HG03432 (cell line): ENCODE measurements around the gene DLG2.

Source experiments
- ATAC-seq: cut with Tn5 transposase; IDR thresholded peaks from one replicate; pipeline ENCODE4 v1.9.1; 2021; ENCODE audit warnings: mild to moderate bottlenecking, moderate library complexity; ENCODE audit not compliant: unreplicated experiment

Gene DLG2

DNA sequence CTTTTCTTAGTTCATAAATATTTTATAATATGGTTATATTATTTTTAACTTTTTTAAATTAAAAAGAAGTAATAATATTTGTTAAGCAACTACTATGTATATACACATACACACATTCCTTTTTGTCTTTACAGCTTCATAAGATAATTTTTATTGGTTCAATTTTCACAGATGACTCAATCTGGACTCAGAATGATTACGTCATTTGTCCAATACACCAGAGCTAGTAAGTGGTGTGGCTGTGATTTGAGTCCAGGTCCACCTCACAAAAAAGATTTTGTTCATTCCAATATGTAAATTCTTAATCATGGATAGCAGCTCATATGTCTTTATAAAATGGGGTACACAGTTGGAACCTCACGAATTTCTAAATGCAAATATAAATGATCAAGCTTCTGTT, 1014.5 kb downstream of the DLG2 start:
- no peak for ATAC-seq

DNA sequence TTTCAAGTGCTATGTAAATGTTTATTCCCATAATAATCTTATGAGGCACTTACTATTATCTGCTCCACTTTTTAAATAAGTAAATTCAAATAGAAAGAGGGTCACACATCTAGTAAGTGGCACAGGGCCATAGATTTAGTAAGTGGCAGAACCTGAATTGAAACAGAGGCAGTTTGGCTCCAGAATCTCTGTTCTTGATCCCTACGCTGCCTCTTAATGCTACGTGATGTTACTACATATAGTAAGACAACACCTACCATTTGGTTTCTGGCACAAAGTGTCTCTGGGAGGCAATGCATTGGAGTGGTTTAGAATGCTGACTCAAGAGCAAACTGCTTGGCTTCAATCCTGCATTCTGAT, 1018.3 kb downstream of the DLG2 start:
- no peak for ATAC-seq

DNA sequence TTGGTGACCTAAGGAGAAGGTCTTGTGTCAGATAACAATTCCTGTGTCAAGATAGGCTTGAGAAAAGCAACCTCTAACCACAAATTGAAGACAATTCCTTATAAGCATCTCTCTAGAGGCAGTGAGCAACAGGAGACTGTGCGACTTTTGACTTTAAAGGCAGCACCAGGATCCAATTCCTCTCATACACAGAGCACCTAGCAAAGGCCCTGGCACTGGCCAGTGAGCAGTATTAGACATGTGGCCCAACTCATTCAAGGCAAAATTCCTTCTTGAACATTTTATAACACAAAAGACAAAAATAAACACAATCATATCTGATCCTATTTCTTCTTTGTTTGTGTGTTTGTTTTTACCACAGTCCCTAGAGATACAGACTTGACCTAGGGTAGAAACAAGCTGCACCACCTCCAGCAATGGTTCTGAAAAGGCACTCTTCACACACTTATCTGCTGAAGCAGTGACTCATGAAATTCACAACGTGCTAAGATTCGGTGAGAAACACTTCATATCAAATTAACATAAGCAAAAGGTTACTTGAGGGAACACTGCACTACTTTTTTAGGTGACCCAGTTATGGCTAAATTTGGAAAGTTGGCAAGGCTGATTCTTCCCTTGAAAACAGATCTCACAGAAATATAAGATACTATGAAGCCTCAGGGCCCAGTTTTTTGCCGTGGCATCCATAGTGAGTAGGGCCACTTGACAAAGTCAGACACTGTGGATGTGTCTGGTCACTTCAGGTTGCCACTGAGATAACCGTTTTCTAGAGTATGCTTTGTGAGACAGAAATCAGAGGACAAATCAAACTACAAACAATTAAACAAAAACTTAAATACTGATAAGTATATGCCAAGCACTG, 1018.9 kb downstream of the DLG2 start:
- ATAC-seq: no peak

DNA sequence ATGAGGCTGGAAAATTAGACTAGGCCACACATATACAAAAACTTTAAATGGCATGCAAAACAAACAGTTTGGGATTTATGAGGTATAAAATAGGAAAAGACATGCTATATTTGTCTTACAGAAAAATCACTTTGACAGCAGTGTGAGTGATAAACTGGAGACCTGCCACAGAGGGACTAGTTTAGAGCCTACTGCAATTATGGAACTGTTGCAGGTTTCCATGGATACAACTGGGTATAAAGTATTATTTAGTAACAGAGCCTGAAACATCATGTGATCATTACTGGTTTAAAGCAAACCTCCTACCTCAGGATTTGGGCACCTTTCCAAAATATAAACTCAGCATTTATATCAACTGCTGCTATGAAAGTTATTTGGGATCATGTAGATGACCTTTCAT, 1032.5 kb downstream of the DLG2 start:
- ATAC-seq: no peak

DNA sequence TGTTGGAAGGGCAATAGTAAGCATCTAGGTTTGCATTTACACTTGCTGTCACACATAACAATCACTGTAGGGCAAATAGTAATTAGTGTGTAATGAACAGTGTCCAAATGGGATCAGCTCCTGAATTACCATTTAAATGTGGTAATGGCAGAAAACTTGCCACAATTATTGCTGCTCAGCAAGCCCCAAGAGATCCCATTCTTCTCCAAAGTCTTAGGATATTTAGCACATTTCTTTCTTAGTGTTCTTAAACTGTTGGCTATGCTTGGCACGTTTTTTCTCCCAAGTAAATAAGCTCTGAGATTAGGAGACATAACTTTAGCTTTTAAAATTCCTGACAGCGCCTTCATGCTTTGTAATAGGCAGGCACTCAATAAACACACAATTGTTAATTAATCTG, 1037.0 kb downstream of the DLG2 start:
- no peak for ATAC-seq

DNA sequence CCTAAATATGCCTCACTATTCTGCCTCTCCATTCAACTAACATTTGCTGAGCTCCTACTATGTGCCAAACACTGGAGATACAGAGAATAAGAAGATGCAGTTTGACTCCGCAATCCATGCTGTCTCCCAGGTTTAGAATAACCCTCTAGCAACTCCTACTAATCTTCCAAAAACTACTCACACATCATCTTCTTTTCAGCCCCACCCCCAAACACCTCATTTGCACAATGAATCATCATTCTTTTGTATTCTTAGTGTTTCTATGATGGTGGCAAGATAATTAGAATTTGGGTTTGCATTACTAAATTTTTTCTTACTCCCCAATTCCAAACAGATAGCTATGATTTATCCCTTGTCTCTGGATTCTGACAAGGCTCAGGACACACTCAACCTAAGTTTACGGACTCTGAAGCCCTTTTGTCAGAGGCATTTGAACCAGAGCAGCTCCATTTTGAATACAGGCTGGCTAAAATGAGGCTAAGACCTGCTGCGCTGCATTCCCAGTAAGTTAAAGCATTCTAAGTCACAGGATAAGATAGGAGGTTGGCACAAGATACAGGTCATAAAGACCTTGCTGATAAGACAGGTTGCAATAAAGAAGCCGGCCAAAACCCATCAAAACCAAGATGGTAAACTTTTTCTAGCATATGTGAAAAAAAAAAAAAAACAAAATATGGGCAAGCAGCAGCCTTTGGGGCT, 1038.9 kb downstream of the DLG2 start:
- ATAC-seq: no peak

DNA sequence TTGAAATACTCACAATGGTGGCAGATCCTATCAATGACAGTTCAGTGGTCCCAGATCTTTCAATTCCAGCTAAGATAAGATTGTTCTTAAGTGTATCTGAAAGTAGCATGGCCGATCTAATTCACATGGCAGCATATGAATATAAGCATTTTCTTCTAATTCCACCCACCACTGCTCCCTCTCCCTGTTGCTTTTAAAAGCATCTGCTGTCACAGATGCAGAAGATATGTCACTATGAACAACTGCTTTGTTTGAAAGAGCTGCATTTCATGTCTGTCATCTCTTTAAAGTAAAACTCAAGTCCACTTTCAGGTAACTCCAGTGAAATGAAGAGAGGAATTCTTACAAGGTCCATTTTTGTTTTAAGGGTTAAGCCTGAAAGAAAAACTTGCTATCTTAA, 1044.0 kb downstream of the DLG2 start:
- ATAC-seq: no peak

DNA sequence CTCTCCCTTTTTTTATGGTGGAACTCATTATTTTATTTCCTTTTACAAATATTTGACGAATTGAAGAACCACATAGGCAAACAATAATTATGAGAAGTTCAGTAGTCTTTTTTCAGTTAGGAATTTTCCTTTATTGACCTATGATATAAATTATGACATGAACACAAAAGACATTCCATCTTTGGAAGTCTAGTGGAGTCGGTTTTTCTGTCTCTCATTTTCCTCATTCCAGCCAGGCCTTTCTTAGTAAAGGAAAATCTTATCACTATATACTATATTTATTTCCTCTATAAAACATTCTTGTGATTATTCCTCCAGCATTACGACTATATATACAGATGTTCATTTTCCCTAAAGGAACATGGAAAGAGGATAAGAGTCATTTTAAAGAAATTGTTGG, 1046.1 kb downstream of the DLG2 start:
- no peak for ATAC-seq

DNA sequence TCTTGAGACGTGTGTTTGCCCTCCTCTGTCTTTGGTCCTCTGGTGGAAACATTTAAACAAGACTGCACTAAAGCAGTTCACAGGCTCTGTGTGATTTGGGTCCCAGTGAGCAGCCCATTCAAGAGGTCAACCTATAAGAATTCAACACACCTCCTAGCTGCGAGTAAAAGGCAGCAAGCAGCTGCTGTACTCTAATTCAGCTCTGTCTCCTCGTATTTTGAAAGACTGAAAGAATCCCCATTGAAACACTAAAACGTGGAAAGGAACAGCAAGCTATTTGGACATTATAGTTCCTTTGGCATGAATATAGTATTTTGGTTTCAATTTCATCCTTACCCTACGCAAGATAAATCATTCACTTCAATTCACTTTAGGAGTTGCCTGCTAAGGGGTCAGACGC, 1046.7 kb downstream of the DLG2 start:
- no peak for ATAC-seq

DNA sequence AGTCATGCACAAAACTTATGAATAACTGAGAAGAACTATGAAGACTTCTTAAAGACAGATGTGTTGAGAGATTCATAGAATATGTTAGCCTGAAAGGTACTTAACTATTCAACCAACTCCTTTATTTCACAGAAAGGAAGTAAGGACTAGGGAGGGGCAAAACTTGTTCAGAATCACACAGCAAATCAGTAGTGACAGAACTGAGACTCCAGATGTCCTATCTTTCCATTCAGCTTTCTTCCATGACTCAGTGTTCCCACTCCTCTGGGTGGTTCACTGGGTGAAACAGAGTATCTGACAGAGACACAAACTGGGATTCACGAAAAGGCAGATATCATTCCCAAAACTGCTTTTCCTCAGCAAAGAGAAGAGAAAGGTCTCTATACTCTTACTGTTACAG, 1053.3 kb downstream of the DLG2 start:
- no peak for ATAC-seq

DNA sequence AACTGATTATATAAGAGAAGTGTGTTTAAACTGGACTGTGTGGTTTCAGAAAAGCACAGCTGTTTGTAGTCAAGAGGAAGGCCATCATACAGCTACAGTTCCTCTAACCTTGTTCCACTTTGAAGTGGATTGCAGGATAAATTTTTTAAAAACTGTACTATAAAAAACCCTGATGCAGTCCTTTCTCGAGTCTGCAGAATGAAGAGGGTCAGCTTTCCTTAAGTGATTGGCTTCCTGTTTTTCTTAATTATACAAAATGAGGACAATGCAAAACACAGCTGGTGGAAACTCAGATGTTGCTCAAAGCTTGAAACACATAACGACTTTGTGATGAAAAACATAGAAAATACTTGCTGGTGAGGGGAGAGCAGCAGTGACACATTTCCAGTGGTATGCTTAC, 1060.5 kb downstream of the DLG2 start:
- no peak for ATAC-seq

DNA sequence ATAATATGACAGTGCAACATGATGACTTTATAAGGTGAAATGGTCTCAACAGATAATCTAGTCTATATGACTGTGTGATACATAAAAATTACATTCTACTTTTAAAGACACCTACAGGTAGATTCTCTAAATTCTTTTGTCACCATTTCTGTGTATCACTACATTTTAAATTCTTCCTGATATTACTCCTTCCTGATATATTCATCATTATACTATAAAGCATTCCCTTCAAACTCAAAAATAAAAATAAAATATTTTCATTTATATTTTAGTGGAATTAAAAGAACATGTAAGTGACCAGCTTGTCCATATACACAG, 1062.3 kb downstream of the DLG2 start:
- ATAC-seq: no peak

DNA sequence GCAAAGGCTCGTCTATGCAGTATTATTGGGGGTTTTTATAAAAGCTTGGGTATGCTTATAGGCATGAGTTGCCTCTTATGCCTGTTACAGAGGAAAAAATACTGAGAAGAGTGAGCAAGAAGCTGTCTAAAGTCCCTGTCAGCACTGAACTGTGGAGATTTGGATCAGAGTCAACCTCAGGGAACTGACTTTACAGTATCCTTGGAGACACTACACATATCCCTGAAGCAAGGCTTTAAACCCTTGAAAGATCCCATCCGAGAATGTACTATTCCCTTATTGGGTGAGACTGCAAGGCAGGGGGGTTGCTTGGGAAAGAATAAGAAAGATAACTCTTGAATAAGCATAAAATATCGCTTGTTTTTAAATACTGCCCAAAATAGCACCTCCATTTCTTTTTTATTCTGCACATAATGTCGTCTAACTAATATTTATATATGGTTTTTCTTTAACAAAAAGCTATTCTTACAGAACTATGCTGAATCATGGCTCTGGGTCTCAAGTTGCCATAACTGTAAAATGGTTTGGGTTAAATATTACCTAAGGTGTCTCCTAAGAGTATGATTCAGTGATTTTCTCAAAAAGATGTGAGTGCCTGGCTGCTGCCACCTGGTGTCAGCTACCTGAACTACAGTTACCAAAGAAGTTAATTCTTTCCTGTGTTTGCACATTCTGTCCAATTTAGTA, 1062.8 kb downstream of the DLG2 start:
- ATAC-seq: peak; percentile 83

DNA sequence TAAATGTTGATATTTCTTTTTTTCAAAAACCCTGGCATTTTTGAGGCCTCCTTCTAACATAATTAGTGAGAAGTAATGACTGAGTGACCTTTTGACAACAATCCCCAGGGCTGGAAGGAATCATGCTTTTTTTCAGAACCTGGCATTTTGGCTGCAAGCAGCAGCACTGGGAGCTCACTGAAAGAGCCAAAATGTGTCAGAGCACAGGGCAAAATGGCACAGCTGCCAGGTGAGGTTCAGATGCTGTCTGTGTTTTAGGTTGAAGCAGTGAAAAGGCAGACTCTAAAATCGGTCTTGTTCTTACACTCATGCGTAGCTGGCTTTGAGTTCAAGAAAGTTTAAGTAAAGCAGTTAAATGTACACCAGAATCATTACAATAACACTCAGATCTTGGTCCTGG, 1063.8 kb downstream of the DLG2 start:
- no peak for ATAC-seq

DNA sequence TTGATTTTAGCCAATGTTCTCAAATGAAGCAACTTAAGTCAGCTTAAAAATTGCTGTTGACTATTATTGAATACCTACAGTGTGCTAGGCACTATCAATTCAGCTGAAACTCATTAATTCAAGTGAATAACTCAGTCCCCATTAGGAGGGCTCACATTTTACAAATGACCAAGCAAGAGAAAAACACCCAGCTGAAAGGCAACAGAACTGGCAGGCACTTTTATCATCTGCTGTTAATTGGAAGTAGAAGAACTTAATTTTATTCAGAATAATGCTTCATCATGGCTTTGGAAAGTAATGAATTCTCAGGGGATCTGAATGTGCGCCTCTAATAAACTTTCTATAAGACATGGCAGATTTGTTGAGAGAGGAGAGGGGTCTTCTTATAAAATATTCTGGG, 1066.9 kb downstream of the DLG2 start:
- no peak for ATAC-seq

DNA sequence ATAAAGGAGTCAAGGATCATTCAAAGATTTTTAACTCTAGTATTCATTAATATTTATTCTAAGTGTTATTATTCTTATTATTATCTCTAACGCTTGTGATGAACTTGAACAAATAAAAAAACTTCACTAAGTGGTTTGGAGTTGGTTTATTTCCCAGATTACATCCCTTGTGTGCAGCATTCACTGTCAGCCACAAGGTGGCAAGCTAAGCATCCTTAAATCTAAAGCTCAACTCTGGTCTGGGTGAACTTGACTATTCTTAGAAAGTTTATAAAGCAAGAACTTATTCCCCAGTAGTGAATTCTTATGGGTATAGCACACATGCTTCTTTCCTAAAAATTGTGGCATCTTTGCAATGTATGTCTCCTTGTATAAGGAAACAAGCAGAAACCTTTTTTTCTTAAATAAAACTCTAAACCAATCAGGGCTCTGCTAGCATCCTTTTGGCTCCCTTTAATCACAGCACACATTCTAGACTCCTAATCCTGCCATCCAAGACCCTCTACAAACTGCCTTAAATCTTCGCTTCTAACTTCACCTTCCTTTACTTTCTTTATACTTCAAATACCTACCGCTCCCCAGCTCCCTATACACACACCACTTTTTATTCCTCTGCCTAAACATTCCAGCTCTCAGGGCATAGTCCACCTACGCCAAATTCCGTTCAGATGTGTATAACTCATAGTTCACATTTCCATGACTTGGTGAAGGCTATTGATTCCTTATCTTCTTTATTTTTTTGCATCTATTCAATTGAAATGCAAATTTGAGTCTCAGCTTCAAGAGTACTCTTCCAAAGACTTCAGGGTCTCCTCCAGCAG, 1068.8 kb downstream of the DLG2 start:
- peak; percentile 98 for ATAC-seq

DNA sequence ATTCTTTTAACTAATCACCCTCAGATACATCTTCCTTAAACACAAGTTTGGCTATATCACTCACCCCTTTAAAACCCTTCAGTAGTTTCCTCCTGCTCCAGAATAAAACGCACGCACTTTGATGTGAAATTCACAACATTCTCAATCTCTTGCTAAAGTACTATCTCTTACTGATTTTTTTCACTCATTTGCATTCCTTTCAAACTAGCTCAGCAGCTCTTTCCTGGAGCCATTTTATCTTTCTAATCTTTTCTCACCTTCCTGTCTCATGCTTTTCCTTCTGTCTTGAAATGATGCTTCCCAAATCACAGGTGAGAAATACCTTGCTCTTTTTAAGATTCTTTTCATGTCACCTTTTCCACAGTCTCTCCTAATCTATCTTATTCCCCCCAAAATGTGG, 1074.4 kb downstream of the DLG2 start:
- ATAC-seq: no peak

DNA sequence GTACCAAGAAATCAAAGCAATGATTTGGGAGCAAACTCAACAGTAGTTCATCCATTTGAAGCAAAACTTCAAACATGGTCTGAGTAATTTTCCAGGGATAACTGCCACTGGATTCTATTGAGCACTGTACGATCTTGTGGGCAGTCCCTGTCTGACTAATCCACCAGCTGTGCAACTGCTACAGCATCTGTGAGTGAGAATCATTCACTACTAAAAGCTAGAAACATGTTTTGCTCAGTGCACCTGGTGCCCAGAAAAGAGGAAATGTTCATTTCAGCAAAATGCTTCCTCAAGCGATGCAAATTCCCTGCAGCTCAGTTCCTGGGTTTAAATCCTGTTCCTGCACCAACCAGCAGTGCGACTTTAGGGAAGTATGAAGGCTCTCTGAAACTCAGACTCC, 1077.9 kb downstream of the DLG2 start:
- ATAC-seq: peak; percentile 92

DNA sequence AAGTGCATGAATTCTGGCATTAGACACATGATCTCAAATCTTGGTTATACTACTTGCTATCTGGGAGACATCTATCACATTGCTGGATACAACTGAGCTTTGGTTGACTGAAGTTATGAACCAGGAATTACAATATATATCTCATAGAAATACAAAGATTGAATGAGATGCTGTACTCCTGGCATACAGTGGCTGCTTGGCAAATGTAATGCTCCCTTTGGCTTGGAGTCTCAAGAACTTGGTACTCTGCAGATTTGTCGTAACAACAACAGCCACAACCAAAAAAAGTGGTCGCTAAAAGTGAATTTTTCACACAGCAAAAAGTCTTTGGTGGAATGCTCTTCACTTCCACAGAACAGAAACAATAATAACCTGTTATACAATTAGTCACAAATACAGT, 1082.6 kb downstream of the DLG2 start:
- no peak for ATAC-seq

DNA sequence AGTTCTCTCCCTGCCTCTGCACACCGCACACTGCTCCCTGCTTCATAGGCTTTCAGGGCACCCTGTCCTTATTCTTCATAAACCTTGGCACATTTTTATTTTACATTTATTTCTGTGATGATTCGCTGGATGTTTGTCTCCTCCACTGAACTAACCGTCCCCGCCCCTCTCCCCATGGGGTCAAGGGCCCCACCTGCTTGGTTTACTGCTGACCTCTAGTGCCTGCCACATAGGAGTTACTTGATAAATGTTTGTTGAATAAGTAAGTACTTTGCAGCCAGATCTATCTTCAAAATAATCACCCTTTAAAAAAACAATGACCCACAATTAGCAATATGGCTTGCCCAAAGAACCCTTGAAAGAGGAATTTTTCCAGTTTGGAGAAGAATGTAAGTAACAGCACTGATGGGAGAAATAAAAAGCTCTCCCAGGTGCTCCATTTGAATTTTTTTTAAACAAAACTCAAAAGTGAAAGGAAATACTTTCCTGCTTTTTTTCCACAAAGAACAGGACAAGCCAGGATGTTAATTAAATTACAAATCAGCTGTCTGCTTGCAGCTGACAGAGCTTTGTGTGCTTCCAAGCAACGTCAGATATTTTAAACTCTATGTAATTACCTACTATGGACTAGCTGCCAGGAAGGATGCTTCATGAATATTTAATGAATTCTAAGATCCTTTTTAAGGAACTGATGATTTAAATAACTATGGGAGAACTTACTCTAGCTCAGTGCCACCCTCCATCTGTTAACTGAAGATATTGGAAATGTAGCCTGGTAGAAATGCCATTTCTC, 1083.6 kb downstream of the DLG2 start:
- ATAC-seq: no peak
